Right ventricle myocardium inferior (tissue), 1 donor: ENCODE results near the gene TLCD2. TPM values are rescaled to one million over a fixed set of nuclear protein-coding genes. Genes with fewer than 3 reads are reported as not detected.
"Not testable (repeated sequence)": the region's sequence is repeated elsewhere in the genome, so short reads cannot be mapped to it uniquely, and the experiment has no call there.

Source experiments
- ATAC-seq: fragments of 200-7000 bp; cut with Tn5 transposase; one replicate; pipeline ENCODE4 v1.9.1; 2020; ENCODE audit warnings: mild to moderate bottlenecking, moderate library complexity
- DNase-seq: peaks from one replicate; pipeline ENCODE4 v3.0.0; 2021; ENCODE audit errors: missing footprints
- intact Hi-C: fragments of 100-400 bp; cut with DNase I; formaldehyde crosslinking; loops from one replicate; pipeline ENCODE4 v1.11.0; 2022
- long read RNA-seq: library from polyadenylated mRNA; unstranded; transcript quantifications from one replicate; pipeline ENCODE4 v2.0.0, GENCODE V29; 2021
- total RNA-seq: library from RNA; stranded (reverse); fragmentation: NEBNext Ultra II Directional; extraction: Animal tissue kit (Norgen Biotek cat#: 25700); gene quantifications from one replicate; pipeline ENCODE4 v1.2.1, GENCODE V29; 2021
- donor health status: DM: no; HTN: yes; CAD: no; lungs with severe emphysema.

Gene TLCD2, protein sequence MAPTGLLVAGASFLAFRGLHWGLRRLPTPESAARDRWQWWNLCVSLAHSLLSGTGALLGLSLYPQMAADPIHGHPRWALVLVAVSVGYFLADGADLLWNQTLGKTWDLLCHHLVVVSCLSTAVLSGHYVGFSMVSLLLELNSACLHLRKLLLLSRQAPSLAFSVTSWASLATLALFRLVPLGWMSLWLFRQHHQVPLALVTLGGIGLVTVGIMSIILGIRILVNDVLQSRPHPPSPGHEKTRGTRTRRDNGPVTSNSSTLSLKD
- total RNA-seq = 2.4 TPM
- long read RNA-seq, partial matches to known transcripts = 0 of 1 reads
- long read RNA-seq, other reads (novel, unspliced or antisense) = 1 of 1 reads

DNA sequence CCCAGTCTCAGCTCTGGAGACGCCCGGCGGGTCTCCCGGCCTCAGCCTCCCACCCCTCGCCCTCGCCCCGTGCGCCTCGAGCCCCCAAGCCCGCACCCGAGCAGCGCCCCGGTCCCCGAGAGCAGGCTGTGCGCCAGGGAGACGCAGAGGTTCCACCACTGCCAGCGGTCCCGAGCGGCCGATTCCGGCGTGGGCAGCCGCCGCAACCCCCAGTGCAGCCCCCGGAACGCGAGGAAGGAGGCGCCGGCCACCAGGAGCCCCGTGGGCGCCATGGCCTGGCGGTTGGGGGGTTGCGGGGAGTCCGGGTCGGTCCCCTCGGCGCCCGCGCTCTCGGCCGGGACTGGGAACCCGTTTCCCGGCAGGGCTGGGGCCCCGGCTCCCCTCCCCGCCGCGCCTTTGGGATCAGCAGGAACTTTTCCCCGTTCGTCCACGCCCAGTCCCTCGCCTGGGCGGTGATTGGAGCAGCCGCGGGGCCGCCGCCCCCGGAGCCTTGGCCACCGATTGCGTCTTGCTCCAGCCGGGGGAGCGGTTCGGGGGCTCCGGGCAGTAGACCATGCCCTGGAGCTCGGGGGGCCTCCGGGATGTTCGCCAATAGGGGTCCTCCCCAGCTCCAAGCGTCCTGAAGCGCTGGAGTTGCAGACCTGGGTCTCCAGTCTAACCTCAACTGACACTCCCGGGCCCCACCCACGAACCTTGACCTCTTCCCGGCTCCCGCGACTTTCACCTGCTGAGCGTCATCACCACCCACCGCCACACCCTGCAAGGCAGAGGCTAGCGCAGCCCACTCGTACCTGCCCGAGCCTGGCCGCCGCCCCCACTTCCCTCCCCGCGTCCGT, at the start of gene TLCD2:
Gene TLCD2 (minus strand): TSS at position 407 of the 836 bp plus-strand sequence. CDS start 135 bp downstream, at position 272.
- ATAC-seq = peak; percentile 43
- intact Hi-C loops = loop anchor here (2.0 to 5.0 kb wide), 2 partner anchors 25 to 332 kb away; partner anchors contain the start of genes OVCA2 and PRPF8
- DNase-seq = peak; percentile 84

DNA sequence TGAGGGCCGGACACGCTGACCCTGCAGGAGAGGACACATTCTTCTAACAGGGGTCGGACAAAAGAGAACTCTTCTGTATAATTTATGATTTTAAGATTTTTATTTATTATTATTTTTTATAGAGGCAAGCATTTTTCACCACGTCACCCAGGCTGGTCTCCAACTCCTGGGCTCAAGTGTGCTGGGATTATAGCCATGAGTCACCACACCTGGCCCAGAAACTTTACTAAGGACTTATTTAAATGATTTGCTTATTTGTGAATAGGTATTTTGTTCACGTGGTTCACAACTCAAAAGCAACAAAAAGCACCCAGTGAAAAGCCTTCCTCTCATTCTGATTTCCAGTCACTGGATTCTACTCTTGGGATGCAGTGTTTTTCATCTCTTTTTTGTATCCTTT, 49.4 kb upstream of the TLCD2 start:
- ATAC-seq (no peak), DNase-seq (no peak)
- intact Hi-C loops = no loop called here

DNA sequence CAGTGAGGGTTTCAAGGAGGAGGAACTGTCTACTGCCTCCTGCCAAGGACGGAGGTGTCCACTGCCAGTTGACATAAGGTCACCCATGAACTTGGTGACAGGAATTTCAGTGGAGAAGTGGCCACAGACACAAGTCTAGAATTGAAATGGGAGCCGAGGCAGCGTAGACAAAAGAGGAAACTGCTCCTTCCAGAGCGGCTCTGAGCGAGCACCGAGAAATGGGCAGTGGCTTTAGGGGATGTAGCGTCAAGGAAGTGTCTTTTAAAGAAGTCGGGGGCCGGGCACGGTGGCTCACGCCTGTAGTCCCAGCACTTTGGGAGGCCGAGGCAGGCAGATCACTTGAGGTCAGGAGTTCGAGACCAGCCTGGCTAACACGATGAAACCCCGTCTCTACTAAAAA, 48.6 kb upstream of the TLCD2 start:
- intact Hi-C loops = no loop called here
- no peak for ATAC-seq

DNA sequence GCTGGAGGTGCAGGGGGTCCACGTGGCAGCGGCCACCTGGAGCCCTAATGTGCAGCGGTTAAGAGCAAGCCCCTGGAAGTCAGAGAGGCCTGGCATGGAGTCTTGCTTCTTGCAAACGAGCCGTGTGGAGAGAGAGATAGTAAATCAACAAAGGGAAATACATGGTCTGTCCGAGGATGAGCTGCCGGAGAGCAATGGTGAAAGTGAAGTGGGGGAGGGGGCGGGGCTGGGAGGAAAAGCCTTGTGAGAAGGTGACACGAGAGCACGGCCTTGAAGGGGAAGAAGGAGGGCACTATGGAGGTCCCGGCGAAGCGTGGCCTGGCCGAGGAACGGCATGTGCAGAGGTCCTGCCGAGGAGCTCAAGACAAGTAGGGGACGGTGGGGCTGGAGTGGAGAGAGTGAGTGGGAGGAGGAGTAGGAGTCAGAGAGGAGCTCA, 45.7 kb upstream of the TLCD2 start:
- ATAC-seq (no peak), DNase-seq (no peak)
- intact Hi-C loops = no loop called here

More for the DNA sequence above, 48.6 kb upstream of the TLCD2 start:
- no peak for DNase-seq

- DNase-seq (no peak), ATAC-seq (no peak)
- intact Hi-C loops = no loop called here
These were observed 45.2 kb upstream of the TLCD2 start for GRCh38 chr17:1755252-1755826.

GRCh38 chr17:1754430-1755112, 44.4 kb upstream of the TLCD2 start:
- no peak for DNase-seq
- intact Hi-C loops = no loop called here
- no peak for ATAC-seq

DNA sequence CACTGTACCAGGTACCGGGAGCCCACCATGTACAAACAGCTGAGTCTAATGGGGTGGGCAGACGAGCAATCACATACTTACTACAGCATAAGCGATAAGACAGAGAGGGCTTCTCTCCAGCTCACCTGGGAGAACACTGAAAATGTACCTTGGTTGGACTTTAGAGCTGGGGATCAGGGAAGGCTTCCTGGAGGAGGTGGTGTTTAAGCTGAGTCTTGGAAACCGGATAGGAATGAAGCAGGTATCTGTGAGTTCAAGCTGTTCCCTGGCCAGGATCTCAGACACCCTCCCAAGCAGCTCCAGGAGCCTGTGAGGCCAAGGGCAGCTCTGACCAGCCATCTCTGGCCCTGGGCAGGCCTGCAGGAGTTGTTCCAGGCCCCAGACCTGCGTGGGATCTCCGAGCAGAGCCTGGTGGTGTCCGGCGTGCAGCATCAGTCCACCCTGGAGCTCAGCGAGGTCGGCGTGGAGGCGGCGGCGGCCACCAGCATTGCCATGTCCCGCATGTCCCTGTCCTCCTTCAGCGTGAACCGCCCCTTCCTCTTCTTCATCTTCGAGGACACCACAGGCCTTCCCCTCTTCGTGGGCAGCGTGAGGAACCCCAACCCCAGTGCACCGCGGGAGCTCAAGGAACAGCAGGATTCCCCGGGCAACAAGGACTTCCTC, 43.7 kb upstream of the TLCD2 start:
- ATAC-seq (no peak), DNase-seq (no peak)
- intact Hi-C loops = no loop called here

DNA sequence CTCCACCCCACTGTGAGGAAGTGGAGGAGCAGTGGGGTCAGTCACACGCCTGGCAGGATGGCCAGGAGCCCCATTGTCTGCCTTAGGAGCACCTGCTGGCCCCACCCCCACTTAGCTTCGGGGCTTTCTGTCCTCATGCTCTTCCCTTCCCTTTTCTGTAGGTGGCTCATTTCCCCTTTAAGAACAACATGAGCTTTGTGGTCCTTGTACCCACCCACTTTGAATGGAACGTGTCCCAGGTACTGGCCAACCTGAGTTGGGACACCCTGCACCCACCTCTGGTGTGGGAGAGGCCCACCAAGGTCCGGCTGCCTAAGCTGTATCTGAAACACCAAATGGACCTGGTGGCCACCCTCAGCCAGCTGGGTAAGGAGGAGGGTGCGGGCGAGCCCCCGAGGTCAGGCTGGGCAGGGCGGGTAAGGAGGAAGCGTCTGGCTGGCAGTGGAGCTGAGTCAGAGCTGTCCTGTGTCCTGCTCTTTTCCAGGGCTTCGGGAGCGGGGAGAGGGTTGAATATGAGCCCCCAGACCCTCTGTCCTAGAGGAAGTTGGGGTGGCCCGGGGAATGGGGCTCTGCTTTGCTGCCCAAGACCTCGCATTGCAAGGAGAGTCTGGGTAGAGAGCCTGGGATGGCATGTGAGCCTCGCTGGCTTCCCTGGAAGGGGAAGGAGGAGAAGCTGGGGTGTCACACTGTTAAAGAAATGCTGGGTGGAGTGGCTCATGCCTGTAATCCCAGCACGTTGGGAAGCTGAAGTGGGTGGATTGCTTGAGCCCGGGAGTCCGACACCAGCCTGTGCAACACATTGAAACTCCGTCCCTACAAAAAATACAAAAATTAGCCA, 42.5 kb upstream of the TLCD2 start:
- intact Hi-C loops = no loop called here
- ATAC-seq = peak; percentile 50
- no peak for DNase-seq

DNA sequence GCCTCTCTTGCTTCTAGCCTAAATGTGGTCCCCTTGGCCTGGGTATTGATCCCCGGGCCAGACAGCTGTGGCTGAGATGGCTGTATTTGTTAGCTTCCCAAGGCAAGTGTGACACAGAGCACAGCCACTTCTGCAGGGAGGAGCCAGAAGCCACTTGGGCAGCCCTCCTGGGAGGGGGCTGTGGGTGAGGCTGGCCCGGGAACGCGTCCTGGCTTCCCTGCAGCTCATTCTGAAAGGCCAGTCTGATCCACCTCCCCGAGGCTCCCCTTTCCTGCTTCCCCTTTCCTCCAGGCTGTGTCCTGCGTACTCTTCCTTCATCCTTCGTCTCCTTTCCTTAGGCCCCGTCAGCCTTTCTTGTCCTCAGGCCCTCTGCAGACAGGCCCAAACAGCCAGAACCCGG, 40.5 kb upstream of the TLCD2 start:
- DNase-seq = no peak
- no peak for ATAC-seq
- intact Hi-C loops = no loop called here

DNA sequence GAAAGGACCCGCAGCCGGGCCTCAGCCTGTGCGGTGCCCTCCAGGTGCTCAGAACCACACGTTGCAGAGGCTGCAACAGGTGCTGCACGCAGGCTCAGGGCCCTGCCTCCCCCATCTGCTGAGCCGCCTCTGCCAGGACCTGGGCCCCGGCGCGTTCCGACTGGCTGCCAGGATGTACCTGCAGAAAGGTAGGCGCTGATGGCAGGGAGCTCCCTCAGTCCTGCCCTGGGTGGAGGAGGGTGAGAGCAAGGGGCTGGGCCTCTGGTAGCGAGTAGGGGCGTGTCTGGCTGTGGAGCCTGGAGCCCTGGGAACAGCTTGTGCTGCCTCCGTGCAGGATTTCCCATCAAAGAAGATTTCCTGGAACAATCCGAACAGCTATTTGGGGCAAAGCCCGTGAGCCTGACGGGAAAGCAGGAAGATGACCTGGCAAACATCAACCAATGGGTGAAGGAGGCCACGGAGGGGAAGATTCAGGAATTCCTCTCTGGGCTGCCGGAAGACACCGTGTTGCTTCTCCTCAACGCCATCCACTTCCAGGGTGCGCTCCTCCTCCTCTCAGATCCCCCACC, 36.9 kb upstream of the TLCD2 start:
- DNase-seq (no peak), ATAC-seq (peak; percentile 33)
- intact Hi-C loops = no loop called here

- intact Hi-C loops = no loop called here
- no peak for DNase-seq
- ATAC-seq = no peak
These were observed 35.4 kb upstream of the TLCD2 start for GRCh38 chr17:1745513-1746020.

DNA sequence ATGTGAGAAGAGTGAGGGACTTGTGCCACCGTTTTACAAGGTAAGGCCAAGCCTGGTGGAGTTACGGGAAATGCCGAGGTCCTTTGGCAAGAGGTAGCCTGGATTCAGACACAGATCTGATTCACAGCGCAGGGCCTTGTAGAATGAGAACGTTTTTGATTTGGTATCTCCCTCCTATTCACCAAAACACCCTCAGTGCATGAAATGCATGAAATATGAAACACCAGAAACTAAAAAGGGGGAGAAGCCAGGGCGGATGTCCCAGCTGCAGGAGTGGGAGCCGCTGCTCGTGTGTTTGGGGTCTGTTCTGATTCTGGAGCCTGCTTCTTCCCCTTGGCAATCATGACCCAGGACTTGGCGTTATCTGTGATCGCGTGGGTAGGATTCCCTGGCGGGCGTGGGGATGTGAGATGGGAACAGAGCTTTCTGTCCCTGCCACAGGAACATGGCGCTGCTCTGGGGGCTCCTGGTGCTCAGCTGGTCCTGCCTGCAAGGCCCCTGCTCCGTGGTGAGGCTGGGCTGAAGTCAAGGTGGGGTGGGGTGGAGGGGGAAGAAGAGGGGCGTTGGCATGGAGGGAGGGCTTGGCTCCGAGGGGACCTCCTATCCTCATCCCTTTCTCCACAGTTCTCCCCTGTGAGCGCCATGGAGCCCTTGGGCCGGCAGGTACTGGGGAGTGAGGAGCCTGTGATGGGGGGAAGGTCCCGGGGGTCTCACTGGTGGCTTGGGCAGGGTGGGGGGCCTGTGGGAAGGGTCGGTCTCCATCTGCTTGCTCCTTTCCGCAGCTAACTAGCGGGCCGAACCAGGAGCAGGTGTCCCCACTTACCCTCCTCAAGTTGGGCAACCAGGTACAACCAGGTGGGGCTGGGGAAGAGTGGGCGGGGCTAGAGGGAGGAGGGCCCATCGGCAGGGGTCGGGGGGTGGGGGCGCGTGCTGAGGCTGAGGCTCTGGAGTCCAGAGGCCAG, 34.7 kb upstream of the TLCD2 start:
- DNase-seq (no peak), ATAC-seq (peak; percentile 42)
- intact Hi-C loops = no loop called here

DNA sequence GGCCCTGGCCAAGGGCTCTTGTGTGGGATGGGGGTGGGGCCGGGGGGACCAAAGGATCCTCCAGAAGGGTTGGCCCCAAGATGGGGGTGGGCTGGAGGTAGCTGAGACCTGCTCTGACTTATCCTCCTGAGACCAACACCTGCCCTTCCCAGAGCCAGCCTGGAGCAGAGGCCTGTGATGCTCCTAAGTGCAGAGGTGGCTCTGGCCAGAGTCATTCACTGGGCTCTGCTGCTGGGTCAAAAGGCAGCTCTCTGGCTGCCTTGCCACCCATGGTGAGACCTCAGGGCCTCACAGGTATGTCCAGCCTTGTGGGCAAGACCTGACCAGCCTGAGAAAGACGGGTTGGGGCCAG, 32.9 kb upstream of the TLCD2 start:
- intact Hi-C loops = no loop called here
- ATAC-seq (no peak), DNase-seq (no peak)

GRCh38 chr17:1742371-1743087, 32.4 kb upstream of the TLCD2 start, which contains the start of gene SERPINF2:
Gene SERPINF2 (plus strand): TSS chr17:1742871. CDS start chr17:1744996, 2,125 bp downstream.
- DNase-seq = no peak
- intact Hi-C loops = no loop called here

DNA sequence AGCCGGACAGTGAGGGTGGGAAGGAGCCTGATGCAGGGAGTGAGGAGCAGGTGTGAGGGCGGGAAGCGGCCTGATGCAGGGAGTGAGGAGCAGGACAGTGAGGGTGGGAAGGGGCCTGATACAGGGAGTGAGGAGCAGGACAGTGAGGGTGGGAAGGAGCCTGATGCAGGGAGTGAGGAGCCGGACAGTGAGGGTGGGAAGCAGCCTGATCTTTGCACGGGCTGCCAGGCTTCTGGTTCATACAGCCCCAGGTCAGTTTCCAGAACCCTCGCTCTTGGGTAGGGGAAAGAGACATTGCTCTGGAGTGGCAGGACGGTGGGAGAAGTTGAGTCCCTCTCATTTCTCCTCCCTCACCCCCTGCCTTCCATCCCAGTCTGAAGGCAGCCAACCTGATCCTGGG, 31.7 kb upstream of the TLCD2 start:
- intact Hi-C loops, DNase-seq, ATAC-seq: not testable (repeated sequence)

More at GRCh38 chr17:1742371-1743087, 32.4 kb upstream of the TLCD2 start, which contains the start of gene SERPINF2:
- ATAC-seq = no peak
